WTC11 (cell line): ENCODE measurements around the gene CYP3A4. TPM values are rescaled to one million over a fixed set of nuclear protein-coding genes. Genes with fewer than 3 reads are reported as not detected.

Source experiments
- ATAC-seq: fragments of 200-7000 bp; cut with Tn5 transposase; 2 replicates; pipeline ENCODE4 v1.10.0; 2021; ENCODE audit warnings: mild to moderate bottlenecking, moderate library complexity
- CTCF ChIA-PET: fragments of 300-600 bp; sonication (Branson Sonifier 250); formaldehyde crosslinking; loops from one replicate; lab custom pipeline; 2021; ENCODE audit warnings: antibody characterized with exemption; lab: Charles Lee
- POLR2A ChIA-PET: fragments of 350-600 bp; sonication (Branson Sonifier 250); formaldehyde crosslinking; loops from one replicate; lab custom pipeline; 2021; ENCODE audit warnings: antibody characterized with exemption; lab: Charles Lee
- DNase-seq: peaks from one replicate; pipeline ENCODE4 v3.0.0; 2021; ENCODE audit warnings: low spot score
- H3K27ac Mint-ChIP-seq: 2 replicates; pipeline ENCODE4 v1.8.0; 2021; ENCODE audit warnings: mixed read lengths
- H3K27me3 Mint-ChIP-seq: 2 replicates; pipeline ENCODE4 v1.8.0; 2021; ENCODE audit warnings: low read depth, mild to moderate bottlenecking, moderate library complexity, mixed read lengths
- H3K36me3 Mint-ChIP-seq: 2 replicates; pipeline ENCODE4 v1.8.0; 2021; ENCODE audit warnings: mixed read lengths
- H3K4me1 Mint-ChIP-seq: 2 replicates; pipeline ENCODE4 v1.8.0; 2022; ENCODE audit warnings: mixed read lengths
- H3K4me3 Mint-ChIP-seq: 2 replicates; pipeline ENCODE4 v1.8.0; 2021; ENCODE audit warnings: mild to moderate bottlenecking, moderate library complexity, mixed read lengths
- H3K9me3 Mint-ChIP-seq: 2 replicates; pipeline ENCODE4 v1.8.0; 2021; ENCODE audit warnings: mixed read lengths
- CTCF ChIP-seq: fragments of 200-600 bp; IDR thresholded peaks from 2 replicates; pipeline ENCODE4 v1.8.0; 2022; ENCODE audit warnings: antibody characterized with exemption
- ETV6 ChIP-seq: sonication (generic); formaldehyde crosslinking; IDR thresholded peaks from 2 replicates; pipeline ENCODE4 v1.8.1; 2022; ENCODE audit warnings: mild to moderate bottlenecking, missing genetic modification reagents
- GTF2I ChIP-seq: fragments of 250-450 bp; sonication (Bioruptor Pico); conservative IDR thresholded peaks from 2 replicates; pipeline ENCODE4 v1.4.0; 2021; ENCODE audit warnings: mild to moderate bottlenecking
- IRF1 ChIP-seq: sonication (generic); formaldehyde crosslinking; IDR thresholded peaks from 2 replicates; pipeline ENCODE4 v1.8.0; 2023; ENCODE audit warnings: missing genetic modification reagents
- SOX15 ChIP-seq: fragments of 250-450 bp; sonication (Bioruptor Pico); IDR thresholded peaks from 2 replicates; pipeline ENCODE4 v1.9.0; 2021; ENCODE audit warnings: mild to moderate bottlenecking
- TEAD1 ChIP-seq: sonication (generic); formaldehyde crosslinking; IDR thresholded peaks from 2 replicates; pipeline ENCODE4 v1.8.0; 2022; ENCODE audit warnings: mild to moderate bottlenecking, missing genetic modification reagents
- ZBTB21 ChIP-seq: sonication (generic); formaldehyde crosslinking; IDR thresholded peaks from 2 replicates; pipeline ENCODE4 v1.8.1; 2023; ENCODE audit warnings: mild to moderate bottlenecking, missing genetic modification reagents, borderline replicate concordance
- ZNF317 ChIP-seq: sonication (generic); formaldehyde crosslinking; IDR thresholded peaks from 2 replicates; pipeline ENCODE4 v1.8.1; 2023; ENCODE audit warnings: low read depth, mild to moderate bottlenecking, moderate library complexity, missing genetic modification reagents, borderline replicate concordance
- ZNF416 ChIP-seq: fragments of 250-450 bp; sonication (Bioruptor Pico); IDR thresholded peaks from 2 replicates; pipeline ENCODE4 v1.9.0; 2021; ENCODE audit warnings: mild to moderate bottlenecking, inconsistent platforms
- ZSCAN18 ChIP-seq: fragments of 250-450 bp; sonication (Bioruptor Pico); IDR thresholded peaks from 2 replicates; pipeline ENCODE4 v2.1.2; 2022; ENCODE audit warnings: mild to moderate bottlenecking, moderate library complexity
- total RNA-seq: library from RNA; stranded (reverse); gene quantifications from 3 replicates; pipeline ENCODE4 v1.2.3, GENCODE V29; 2021
- TF ChIP-seq, protein P1 (sequence below): sonication (generic); formaldehyde crosslinking; IDR thresholded peaks from 2 replicates; pipeline ENCODE4 v1.8.0; 2023; ENCODE audit warnings: missing genetic modification reagents, mild to moderate bottlenecking, borderline replicate concordance
- TF ChIP-seq, protein P2 (sequence below): sonication (generic); formaldehyde crosslinking; IDR thresholded peaks from 2 replicates; pipeline ENCODE4 v1.8.1; 2022; ENCODE audit warnings: low read depth, missing genetic modification reagents, borderline replicate concordance
- TF ChIP-seq, protein P3 (sequence below): fragments of 250-450 bp; sonication (Bioruptor Pico); IDR thresholded peaks from 2 replicates; pipeline ENCODE4 v1.8.0; 2021; ENCODE audit warnings: mild to moderate bottlenecking
- TF ChIP-seq, protein P4 (sequence below): sonication (generic); formaldehyde crosslinking; IDR thresholded peaks from 2 replicates; pipeline ENCODE4 v1.8.1; 2023; ENCODE audit warnings: mild to moderate bottlenecking, missing genetic modification reagents, moderate library complexity
- TF ChIP-seq, protein P5 (sequence below): sonication (generic); formaldehyde crosslinking; IDR thresholded peaks from 2 replicates; pipeline ENCODE4 v1.8.1; 2023; ENCODE audit warnings: mild to moderate bottlenecking, moderate library complexity, missing genetic modification reagents

CYP3A4 gene
- total RNA-seq, 1 experiment from 2014 or later, result 0.33 TPM

DNA sequence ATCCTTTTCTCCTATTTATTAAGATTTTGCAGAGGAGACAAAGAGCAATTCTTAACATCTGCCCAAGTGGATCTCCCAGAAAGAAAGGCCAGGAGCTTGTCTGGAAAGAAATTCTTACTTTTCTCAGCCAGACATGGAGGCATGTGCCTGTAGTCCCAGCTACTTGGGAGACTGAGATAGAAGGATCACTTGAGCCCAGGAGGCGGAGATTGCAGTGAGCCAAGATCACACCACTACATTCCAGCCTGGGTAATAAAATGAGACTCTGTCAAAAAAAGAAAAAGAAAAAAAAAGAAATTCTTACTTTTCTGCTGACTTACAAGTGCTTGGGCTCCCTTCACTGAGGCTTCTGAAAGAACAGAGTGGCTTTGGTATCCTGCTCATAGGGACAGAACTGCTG lies 41.5 kb upstream of the CYP3A4 start (continued):
- TF ChIP-seq, protein P1, sequence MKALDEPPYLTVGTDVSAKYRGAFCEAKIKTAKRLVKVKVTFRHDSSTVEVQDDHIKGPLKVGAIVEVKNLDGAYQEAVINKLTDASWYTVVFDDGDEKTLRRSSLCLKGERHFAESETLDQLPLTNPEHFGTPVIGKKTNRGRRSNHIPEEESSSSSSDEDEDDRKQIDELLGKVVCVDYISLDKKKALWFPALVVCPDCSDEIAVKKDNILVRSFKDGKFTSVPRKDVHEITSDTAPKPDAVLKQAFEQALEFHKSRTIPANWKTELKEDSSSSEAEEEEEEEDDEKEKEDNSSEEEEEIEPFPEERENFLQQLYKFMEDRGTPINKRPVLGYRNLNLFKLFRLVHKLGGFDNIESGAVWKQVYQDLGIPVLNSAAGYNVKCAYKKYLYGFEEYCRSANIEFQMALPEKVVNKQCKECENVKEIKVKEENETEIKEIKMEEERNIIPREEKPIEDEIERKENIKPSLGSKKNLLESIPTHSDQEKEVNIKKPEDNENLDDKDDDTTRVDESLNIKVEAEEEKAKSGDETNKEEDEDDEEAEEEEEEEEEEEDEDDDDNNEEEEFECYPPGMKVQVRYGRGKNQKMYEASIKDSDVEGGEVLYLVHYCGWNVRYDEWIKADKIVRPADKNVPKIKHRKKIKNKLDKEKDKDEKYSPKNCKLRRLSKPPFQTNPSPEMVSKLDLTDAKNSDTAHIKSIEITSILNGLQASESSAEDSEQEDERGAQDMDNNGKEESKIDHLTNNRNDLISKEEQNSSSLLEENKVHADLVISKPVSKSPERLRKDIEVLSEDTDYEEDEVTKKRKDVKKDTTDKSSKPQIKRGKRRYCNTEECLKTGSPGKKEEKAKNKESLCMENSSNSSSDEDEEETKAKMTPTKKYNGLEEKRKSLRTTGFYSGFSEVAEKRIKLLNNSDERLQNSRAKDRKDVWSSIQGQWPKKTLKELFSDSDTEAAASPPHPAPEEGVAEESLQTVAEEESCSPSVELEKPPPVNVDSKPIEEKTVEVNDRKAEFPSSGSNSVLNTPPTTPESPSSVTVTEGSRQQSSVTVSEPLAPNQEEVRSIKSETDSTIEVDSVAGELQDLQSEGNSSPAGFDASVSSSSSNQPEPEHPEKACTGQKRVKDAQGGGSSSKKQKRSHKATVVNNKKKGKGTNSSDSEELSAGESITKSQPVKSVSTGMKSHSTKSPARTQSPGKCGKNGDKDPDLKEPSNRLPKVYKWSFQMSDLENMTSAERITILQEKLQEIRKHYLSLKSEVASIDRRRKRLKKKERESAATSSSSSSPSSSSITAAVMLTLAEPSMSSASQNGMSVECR, result no peak
- TF ChIP-seq, protein P2, sequence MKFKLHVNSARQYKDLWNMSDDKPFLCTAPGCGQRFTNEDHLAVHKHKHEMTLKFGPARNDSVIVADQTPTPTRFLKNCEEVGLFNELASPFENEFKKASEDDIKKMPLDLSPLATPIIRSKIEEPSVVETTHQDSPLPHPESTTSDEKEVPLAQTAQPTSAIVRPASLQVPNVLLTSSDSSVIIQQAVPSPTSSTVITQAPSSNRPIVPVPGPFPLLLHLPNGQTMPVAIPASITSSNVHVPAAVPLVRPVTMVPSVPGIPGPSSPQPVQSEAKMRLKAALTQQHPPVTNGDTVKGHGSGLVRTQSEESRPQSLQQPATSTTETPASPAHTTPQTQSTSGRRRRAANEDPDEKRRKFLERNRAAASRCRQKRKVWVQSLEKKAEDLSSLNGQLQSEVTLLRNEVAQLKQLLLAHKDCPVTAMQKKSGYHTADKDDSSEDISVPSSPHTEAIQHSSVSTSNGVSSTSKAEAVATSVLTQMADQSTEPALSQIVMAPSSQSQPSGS, result no peak
- TF ChIP-seq, protein P3, sequence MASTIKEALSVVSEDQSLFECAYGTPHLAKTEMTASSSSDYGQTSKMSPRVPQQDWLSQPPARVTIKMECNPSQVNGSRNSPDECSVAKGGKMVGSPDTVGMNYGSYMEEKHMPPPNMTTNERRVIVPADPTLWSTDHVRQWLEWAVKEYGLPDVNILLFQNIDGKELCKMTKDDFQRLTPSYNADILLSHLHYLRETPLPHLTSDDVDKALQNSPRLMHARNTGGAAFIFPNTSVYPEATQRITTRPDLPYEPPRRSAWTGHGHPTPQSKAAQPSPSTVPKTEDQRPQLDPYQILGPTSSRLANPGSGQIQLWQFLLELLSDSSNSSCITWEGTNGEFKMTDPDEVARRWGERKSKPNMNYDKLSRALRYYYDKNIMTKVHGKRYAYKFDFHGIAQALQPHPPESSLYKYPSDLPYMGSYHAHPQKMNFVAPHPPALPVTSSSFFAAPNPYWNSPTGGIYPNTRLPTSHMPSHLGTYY (CRISPR knock-in tag), result no peak
- TF ChIP-seq, protein P4, sequence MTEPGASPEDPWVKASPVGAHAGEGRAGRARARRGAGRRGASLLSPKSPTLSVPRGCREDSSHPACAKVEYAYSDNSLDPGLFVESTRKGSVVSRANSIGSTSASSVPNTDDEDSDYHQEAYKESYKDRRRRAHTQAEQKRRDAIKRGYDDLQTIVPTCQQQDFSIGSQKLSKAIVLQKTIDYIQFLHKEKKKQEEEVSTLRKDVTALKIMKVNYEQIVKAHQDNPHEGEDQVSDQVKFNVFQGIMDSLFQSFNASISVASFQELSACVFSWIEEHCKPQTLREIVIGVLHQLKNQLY (CRISPR knock-in tag), result no peak
- no peak for TF ChIP-seq ZNF317 (CRISPR knock-in tag)
- TF ChIP-seq, all 79 proteins: peak for 0

- Mint-ChIP-seq H3K27ac (no peak overlapping the region), H3K9me3 (peaks cover 9% of the 10 kb centered on the region; the same call in 1 of the 2 replicates), H3K27me3 (peaks cover 14% of the 10 kb centered on the region), H3K36me3 (no peaks in the 10 kb centered on the region), H3K4me1 (no peaks in the 10 kb centered on the region), H3K4me3 (no peak overlapping the region)
- POLR2A ChIA-PET, result no interaction called here
- ATAC-seq (no peak), DNase-seq (no peak)
- CTCF ChIA-PET, result no interaction called here
- TF ChIP-seq ZBTB21 (CRISPR knock-in tag) (no peak), ZNF416 (CRISPR knock-in tag) (no peak), ETV6 (no peak), ZSCAN18 (CRISPR knock-in tag) (no peak), GTF2I (CRISPR knock-in tag) (no peak), SOX15 (CRISPR knock-in tag) (no peak), CTCF (no peak), IRF1 (CRISPR knock-in tag) (no peak), TEAD1 (CRISPR knock-in tag) (no peak)
- TF ChIP-seq, protein P5, sequence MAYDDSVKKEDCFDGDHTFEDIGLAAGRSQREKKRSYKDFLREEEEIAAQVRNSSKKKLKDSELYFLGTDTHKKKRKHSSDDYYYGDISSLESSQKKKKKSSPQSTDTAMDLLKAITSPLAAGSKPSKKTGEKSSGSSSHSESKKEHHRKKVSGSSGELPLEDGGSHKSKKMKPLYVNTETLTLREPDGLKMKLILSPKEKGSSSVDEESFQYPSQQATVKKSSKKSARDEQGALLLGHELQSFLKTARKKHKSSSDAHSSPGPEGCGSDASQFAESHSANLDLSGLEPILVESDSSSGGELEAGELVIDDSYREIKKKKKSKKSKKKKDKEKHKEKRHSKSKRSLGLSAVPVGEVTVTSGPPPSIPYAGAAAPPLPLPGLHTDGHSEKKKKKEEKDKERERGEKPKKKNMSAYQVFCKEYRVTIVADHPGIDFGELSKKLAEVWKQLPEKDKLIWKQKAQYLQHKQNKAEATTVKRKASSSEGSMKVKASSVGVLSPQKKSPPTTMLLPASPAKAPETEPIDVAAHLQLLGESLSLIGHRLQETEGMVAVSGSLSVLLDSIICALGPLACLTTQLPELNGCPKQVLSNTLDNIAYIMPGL, result no peak
- TF ChIP-seq, protein P2, result no peak
Measured at GRCh38 chr7:99824091-99824490, 40.1 kb upstream of the CYP3A4 start.
